ENCODE measurements around the gene CPNE2.

The CPNE2 gene

GRCh38 chr16:57125969-57126368, 33.6 kb downstream of the CPNE2 start:
- no peak overlapping the region for H3K9ac ChIP-seq (ENCODE audit: low read depth, low read length)
- no peaks in the 10 kb centered on the region for H3K4me1 ChIP-seq (ENCODE audit: control insufficient read depth, insufficient read depth, low read length)
- H3K27ac ChIP-seq (ENCODE audit: low read depth, low read length): no peak overlapping the region
- H3K9me3 ChIP-seq (ENCODE audit: control insufficient read depth, insufficient read depth, low read length): no peaks in the 10 kb centered on the region
- no peaks in the 10 kb centered on the region for H3K27me3 ChIP-seq (ENCODE audit: control insufficient read depth, insufficient read depth, low read length)
- H3K4me3 ChIP-seq (ENCODE audit: low read depth, low read length): no peak overlapping the region
- H3K36me3 ChIP-seq (ENCODE audit: control insufficient read depth, insufficient read depth, low read length): no peaks in the 10 kb centered on the region

GRCh38 chr16:57126411-57126810, 34.0 kb downstream of the CPNE2 start:
- Histone ChIP-seq H3K27ac (ENCODE audit: low read depth, low read length) (no peak overlapping the region), H3K9me3 (ENCODE audit: control insufficient read depth, insufficient read depth, low read length) (no peaks in the 10 kb centered on the region), H3K27me3 (ENCODE audit: control insufficient read depth, insufficient read depth, low read length) (no peaks in the 10 kb centered on the region), H3K9ac (ENCODE audit: low read depth, low read length) (no peak overlapping the region), H3K36me3 (ENCODE audit: control insufficient read depth, insufficient read depth, low read length) (no peaks in the 10 kb centered on the region), H3K4me3 (ENCODE audit: low read depth, low read length) (no peak overlapping the region), H3K4me1 (ENCODE audit: control insufficient read depth, insufficient read depth, low read length) (no peaks in the 10 kb centered on the region)

- H3K4me1 ChIP-seq (ENCODE audit: control insufficient read depth, insufficient read depth, low read length): no peaks in the 10 kb centered on the region
- H3K9me3 ChIP-seq (ENCODE audit: control insufficient read depth, insufficient read depth, low read length): no peaks in the 10 kb centered on the region
- no peak overlapping the region for H3K4me3 ChIP-seq (ENCODE audit: low read depth, low read length)
- no peak overlapping the region for H3K27ac ChIP-seq (ENCODE audit: low read depth, low read length)
- H3K36me3 ChIP-seq (ENCODE audit: control insufficient read depth, insufficient read depth, low read length): no peaks in the 10 kb centered on the region
- H3K27me3 ChIP-seq (ENCODE audit: control insufficient read depth, insufficient read depth, low read length): no peaks in the 10 kb centered on the region
- no peak overlapping the region for H3K9ac ChIP-seq (ENCODE audit: low read depth, low read length)
Measured at GRCh38 chr16:57127037-57127763, 34.8 kb downstream of the CPNE2 start.

GRCh38 chr16:57127836-57128235, 35.5 kb downstream of the CPNE2 start:
- no peaks in the 10 kb centered on the region for H3K4me1 ChIP-seq (ENCODE audit: control insufficient read depth, insufficient read depth, low read length)
- no peak overlapping the region for H3K4me3 ChIP-seq (ENCODE audit: low read depth, low read length)
- H3K27ac ChIP-seq (ENCODE audit: low read depth, low read length): no peak overlapping the region
- H3K9ac ChIP-seq (ENCODE audit: low read depth, low read length): no peak overlapping the region
- H3K9me3 ChIP-seq (ENCODE audit: control insufficient read depth, insufficient read depth, low read length): no peaks in the 10 kb centered on the region
- H3K36me3 ChIP-seq (ENCODE audit: control insufficient read depth, insufficient read depth, low read length): no peaks in the 10 kb centered on the region
- no peaks in the 10 kb centered on the region for H3K27me3 ChIP-seq (ENCODE audit: control insufficient read depth, insufficient read depth, low read length)

GRCh38 chr16:57128771-57129389, 36.5 kb downstream of the CPNE2 start:
- Histone ChIP-seq H3K36me3 (ENCODE audit: control insufficient read depth, insufficient read depth, low read length) (no peaks in the 10 kb centered on the region), H3K27me3 (ENCODE audit: control insufficient read depth, insufficient read depth, low read length) (no peaks in the 10 kb centered on the region), H3K9me3 (ENCODE audit: control insufficient read depth, insufficient read depth, low read length) (no peaks in the 10 kb centered on the region), H3K9ac (ENCODE audit: low read depth, low read length) (no peak overlapping the region), H3K4me1 (ENCODE audit: control insufficient read depth, insufficient read depth, low read length) (no peaks in the 10 kb centered on the region), H3K4me3 (ENCODE audit: low read depth, low read length) (no peak overlapping the region), H3K27ac (ENCODE audit: low read depth, low read length) (no peak overlapping the region)

- Histone ChIP-seq H3K4me1 (ENCODE audit: control insufficient read depth, insufficient read depth, low read length) (peaks cover 4% of the 10 kb centered on the region; the same call in 1 of the 2 replicates), H3K9me3 (ENCODE audit: control insufficient read depth, insufficient read depth, low read length) (no peaks in the 10 kb centered on the region), H3K27me3 (ENCODE audit: control insufficient read depth, insufficient read depth, low read length) (no peaks in the 10 kb centered on the region), H3K4me3 (ENCODE audit: low read depth, low read length) (no peak overlapping the region), H3K36me3 (ENCODE audit: control insufficient read depth, insufficient read depth, low read length) (no peaks in the 10 kb centered on the region), H3K27ac (ENCODE audit: low read depth, low read length) (no peak overlapping the region), H3K9ac (ENCODE audit: low read depth, low read length) (no peak overlapping the region)
Measured at GRCh38 chr16:57130950-57131321, 38.6 kb downstream of the CPNE2 start.

- Histone ChIP-seq H3K4me1 (ENCODE audit: control insufficient read depth, insufficient read depth, low read length) (peaks cover 4% of the 10 kb centered on the region; the same call in 1 of the 2 replicates), H3K9me3 (ENCODE audit: control insufficient read depth, insufficient read depth, low read length) (no peaks in the 10 kb centered on the region), H3K36me3 (ENCODE audit: control insufficient read depth, insufficient read depth, low read length) (no peaks in the 10 kb centered on the region), H3K27ac (ENCODE audit: low read depth, low read length) (no peak overlapping the region), H3K27me3 (ENCODE audit: control insufficient read depth, insufficient read depth, low read length) (no peaks in the 10 kb centered on the region), H3K9ac (ENCODE audit: low read depth, low read length) (no peak overlapping the region), H3K4me3 (ENCODE audit: low read depth, low read length) (no peak overlapping the region)
Measured at GRCh38 chr16:57131351-57131970, 39.1 kb downstream of the CPNE2 start.

- no peak overlapping the region for H3K27ac ChIP-seq (ENCODE audit: low read depth, low read length)
Measured at GRCh38 chr16:57132470-57132869, 40.1 kb downstream of the CPNE2 start.

GRCh38 chr16:57133031-57133430, 40.6 kb downstream of the CPNE2 start:
- H3K9me3 ChIP-seq (ENCODE audit: control insufficient read depth, insufficient read depth, low read length): no peaks in the 10 kb centered on the region
- no peaks in the 10 kb centered on the region for H3K36me3 ChIP-seq (ENCODE audit: control insufficient read depth, insufficient read depth, low read length)
- no peak overlapping the region for H3K4me3 ChIP-seq (ENCODE audit: low read depth, low read length)
- H3K27me3 ChIP-seq (ENCODE audit: control insufficient read depth, insufficient read depth, low read length): no peaks in the 10 kb centered on the region
- peaks cover 4% of the 10 kb centered on the region; the same call in 1 of the 2 replicates for H3K4me1 ChIP-seq (ENCODE audit: control insufficient read depth, insufficient read depth, low read length)
- no peak overlapping the region for H3K9ac ChIP-seq (ENCODE audit: low read depth, low read length)
- no peak overlapping the region for H3K27ac ChIP-seq (ENCODE audit: low read depth, low read length)

More at GRCh38 chr16:57132470-57132869, 40.1 kb downstream of the CPNE2 start:
- Histone ChIP-seq H3K27me3 (ENCODE audit: control insufficient read depth, insufficient read depth, low read length) (no peaks in the 10 kb centered on the region), H3K9me3 (ENCODE audit: control insufficient read depth, insufficient read depth, low read length) (no peaks in the 10 kb centered on the region), H3K9ac (ENCODE audit: low read depth, low read length) (no peak overlapping the region), H3K36me3 (ENCODE audit: control insufficient read depth, insufficient read depth, low read length) (no peaks in the 10 kb centered on the region), H3K4me3 (ENCODE audit: low read depth, low read length) (no peak overlapping the region), H3K4me1 (ENCODE audit: control insufficient read depth, insufficient read depth, low read length) (peaks cover 4% of the 10 kb centered on the region; the same call in 1 of the 2 replicates)

- H3K36me3 ChIP-seq (ENCODE audit: control insufficient read depth, insufficient read depth, low read length): no peaks in the 10 kb centered on the region
- H3K4me3 ChIP-seq (ENCODE audit: low read depth, low read length): no peak overlapping the region
- no peaks in the 10 kb centered on the region for H3K9me3 ChIP-seq (ENCODE audit: control insufficient read depth, insufficient read depth, low read length)
- no peak overlapping the region for H3K9ac ChIP-seq (ENCODE audit: low read depth, low read length)
- no peak overlapping the region for H3K27ac ChIP-seq (ENCODE audit: low read depth, low read length)
- H3K4me1 ChIP-seq (ENCODE audit: control insufficient read depth, insufficient read depth, low read length): peaks cover 4% of the 10 kb centered on the region; the same call in 1 of the 2 replicates
- H3K27me3 ChIP-seq (ENCODE audit: control insufficient read depth, insufficient read depth, low read length): no peaks in the 10 kb centered on the region
Measured at GRCh38 chr16:57133886-57134285, 41.5 kb downstream of the CPNE2 start.

GRCh38 chr16:57134982-57135381, 42.6 kb downstream of the CPNE2 start:
- H3K4me1 ChIP-seq (ENCODE audit: control insufficient read depth, insufficient read depth, low read length): peaks cover 4% of the 10 kb centered on the region; the same call in 1 of the 2 replicates
- no peak overlapping the region for H3K4me3 ChIP-seq (ENCODE audit: low read depth, low read length)
- H3K9me3 ChIP-seq (ENCODE audit: control insufficient read depth, insufficient read depth, low read length): no peaks in the 10 kb centered on the region
- no peak overlapping the region; the same call in 1 of the 2 replicates for H3K9ac ChIP-seq (ENCODE audit: low read depth, low read length)
- no peaks in the 10 kb centered on the region for H3K27me3 ChIP-seq (ENCODE audit: control insufficient read depth, insufficient read depth, low read length)
- H3K27ac ChIP-seq (ENCODE audit: low read depth, low read length): no peak overlapping the region
- no peaks in the 10 kb centered on the region for H3K36me3 ChIP-seq (ENCODE audit: control insufficient read depth, insufficient read depth, low read length)
